PC-9 (cell line): ENCODE data around the gene NCOA3.

ENCODE experiments used
- CTCF ChIP-seq: fragments of 200-600 bp; sonication (generic); conservative IDR thresholded peaks from 2 replicates; pipeline ENCODE4 v1.6.1; 2017; ENCODE audit warnings: mixed run types, antibody characterized with exemption, mild to moderate bottlenecking, moderate library complexity
- EZH2 ChIP-seq: fragments of 200-600 bp; sonication (generic); IDR thresholded peaks from 2 replicates; pipeline ENCODE4 v1.8.0; 2017; ENCODE audit warnings: antibody characterized with exemption, low read depth

GRCh38 chr20:47698142-47698541 lies 196.5 kb downstream of the NCOA3 start:
- TF ChIP-seq EZH2 (no peak), CTCF (no peak)
